C4-2B (cell line): ENCODE results near the gene IGBP1.

Source experiments
- H3K27ac ChIP-seq: fragments of 450-650 bp; 2 replicates; pipeline ENCODE4 v1.5.1; 2017
- CTCF ChIP-seq: fragments of 450-650 bp; conservative IDR thresholded peaks from 2 replicates; pipeline ENCODE4 v1.5.1; 2017; ENCODE audit warnings: mild to moderate bottlenecking
- ZFX ChIP-seq: fragments of 450-650 bp; IDR thresholded peaks from 2 replicates; pipeline ENCODE4 v1.6.1; 2017

IGBP1 gene

GRCh38 chrX:70132877-70133302 lies 357 bp upstream of the IGBP1 start:
- H3K27ac ChIP-seq = peak overlapping the region; percentile 87
- no peak for TF ChIP-seq CTCF
- TF ChIP-seq ZFX = no peak

GRCh38 chrX:70134116-70134477 lies 850 bp downstream of the IGBP1 start:
- peak overlapping the region; percentile 87 for H3K27ac ChIP-seq

GRCh38 chrX:70138622-70139021 lies 5.4 kb downstream of the IGBP1 start:
- TF ChIP-seq CTCF (no peak), ZFX (no peak)
- H3K27ac ChIP-seq = no peak overlapping the region

More at GRCh38 chrX:70134116-70134477, 850 bp downstream of the IGBP1 start:
- TF ChIP-seq ZFX = no peak

- TF ChIP-seq CTCF (no peak), ZFX (no peak)
- no peak overlapping the region for H3K27ac ChIP-seq
Measured at GRCh38 chrX:70139736-70140135, 6.5 kb downstream of the IGBP1 start.

GRCh38 chrX:70141373-70141772 lies 8.1 kb downstream of the IGBP1 start:
- H3K27ac ChIP-seq = no peak overlapping the region
- TF ChIP-seq ZFX (no peak), CTCF (no peak)

- TF ChIP-seq ZFX (no peak), CTCF (no peak)
Measured at GRCh38 chrX:70166601-70167590, 33.6 kb downstream of the IGBP1 start.

GRCh38 chrX:70168238-70169188 lies 35.3 kb downstream of the IGBP1 start:
- no peak overlapping the region for H3K27ac ChIP-seq
- TF ChIP-seq CTCF = no peak
- no peak for TF ChIP-seq ZFX

More at GRCh38 chrX:70166601-70167590, 33.6 kb downstream of the IGBP1 start:
- H3K27ac ChIP-seq = no peak overlapping the region
